Small intestine (tissue), 7 donors: Measurements from ENCODE around the gene TCP10L. TPM values are rescaled to one million over a fixed set of nuclear protein-coding genes. Genes with fewer than 3 reads are reported as not detected.
"Not testable (repeated sequence)": the region's sequence is repeated elsewhere in the genome, so short reads cannot be mapped to it uniquely, and the experiment has no call there.

ENCODE experiments used
- DNase-seq, 2 donors: peaks; one replicate each; pipeline versions ENCODE4 v3.0.0 to v3.0.0-alpha.2; 2013
- FAIRE-seq: peaks from 2 replicates; lab custom pipeline; 2012; peaks lifted over from hg19 to GRCh38; lab: Jason Lieb, UNC
- H3K27ac ChIP-seq, 3 donors: one replicate each; pipeline ENCODE4 v1.5.1; 2013; ENCODE audit warnings: low read length in 2 of 3, mild to moderate bottlenecking in 2 of 3, control low read depth in 1 of 3, inconsistent platforms in 1 of 3, low read depth in 1 of 3, moderate library complexity in 1 of 3
- H3K27me3 ChIP-seq, 3 donors: one replicate each; pipeline ENCODE4 v1.6.1; 2013; ENCODE audit warnings: low read length in 3 of 3, inconsistent platforms in 1 of 3; ENCODE audit not compliant: control insufficient read depth in 3 of 3, insufficient read depth in 3 of 3
- H3K36me3 ChIP-seq, 3 donors: one replicate each; pipeline ENCODE4 v1.6.1; 2013; ENCODE audit warnings: low read length in 3 of 3, inconsistent platforms in 1 of 3, low read depth in 1 of 3, mild to moderate bottlenecking in 1 of 3, moderate library complexity in 1 of 3; ENCODE audit not compliant: control insufficient read depth in 3 of 3, insufficient read depth in 2 of 3
- H3K4me1 ChIP-seq, 3 donors: one replicate each; pipeline ENCODE4 v1.6.1; 2013; ENCODE audit warnings: low read length in 2 of 3, inconsistent platforms in 1 of 3, low read depth in 1 of 3, mild to moderate bottlenecking in 1 of 3, moderate library complexity in 1 of 3; ENCODE audit not compliant: control insufficient read depth in 3 of 3, insufficient read depth in 2 of 3
- H3K4me3 ChIP-seq, 3 donors: one replicate each; pipeline ENCODE4 v1.5.1; 2013; ENCODE audit warnings: low read length in 3 of 3, control low read depth in 1 of 3, inconsistent platforms in 1 of 3, low read depth in 1 of 3, mild to moderate bottlenecking in 1 of 3, moderate library complexity in 1 of 3
- H3K9me3 ChIP-seq, 2 donors: one replicate each; pipeline ENCODE4 v1.6.1; 2013; ENCODE audit warnings: low read depth in 1 of 2, low read length in 1 of 2; ENCODE audit not compliant: control insufficient read depth in 2 of 2, insufficient read depth in 1 of 2
- WGBS, 3 donors: extraction: QIAGEN DNeasy Blood & Tissue Kit; methylation state at CpG; one replicate each; pipeline ENCODE4 v1.1.7; 2013; 5-methylcytosine and 5-hydroxymethylcytosine counted together
- polyA plus RNA-seq, 4 donors: library from polyadenylated mRNA; stranded (reverse) in 3 of 4; unstranded in 1 of 4; fragments of 200-250 nt in 3 of 4; fragments of 120-200 nt in 1 of 4; gene quantifications; one replicate each; pipeline versions ENCODE4 v1.2.1 to v1.2.3, GENCODE V29; 2013
- donor health status: healthy with polysubstance abuse.
- donor health status: control.
- donor health status: control.
- donor health status: Bipolar disorder and iron deficiency.
- donor health status: healthy.

TCP10L gene
- polyA plus RNA-seq, 4 donors, result 0.30 to 0.36 TPM; not detected in 2

DNA sequence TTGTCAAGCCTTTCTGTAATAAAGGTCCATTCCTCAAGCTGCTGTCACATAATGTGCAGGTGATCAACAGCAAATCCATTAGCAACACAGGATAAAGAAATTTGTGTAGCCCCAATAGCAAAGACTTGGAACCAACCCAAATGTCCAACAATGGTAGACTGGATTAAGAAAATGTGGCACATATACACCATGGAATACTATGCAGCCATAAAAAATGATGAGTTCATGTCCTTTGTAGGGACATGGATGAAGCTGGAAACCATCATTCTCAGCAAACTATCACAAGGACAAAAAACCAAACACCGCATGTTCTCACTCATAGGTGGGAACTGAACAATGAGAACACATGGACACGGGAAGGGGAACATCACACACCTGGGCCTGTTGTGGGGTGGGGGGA is 42.3 kb downstream of the TCP10L start:
- H3K4me3 ChIP-seq, H3K4me1 ChIP-seq, H3K27ac ChIP-seq, DNase-seq, H3K9me3 ChIP-seq, FAIRE-seq, H3K27me3 ChIP-seq, H3K36me3 ChIP-seq: not testable (repeated sequence)
- WGBS, 3 donors, result 98 to 100% (median 100%) methylated on average over 1 to 2 of the region's 2 CpGs

DNA sequence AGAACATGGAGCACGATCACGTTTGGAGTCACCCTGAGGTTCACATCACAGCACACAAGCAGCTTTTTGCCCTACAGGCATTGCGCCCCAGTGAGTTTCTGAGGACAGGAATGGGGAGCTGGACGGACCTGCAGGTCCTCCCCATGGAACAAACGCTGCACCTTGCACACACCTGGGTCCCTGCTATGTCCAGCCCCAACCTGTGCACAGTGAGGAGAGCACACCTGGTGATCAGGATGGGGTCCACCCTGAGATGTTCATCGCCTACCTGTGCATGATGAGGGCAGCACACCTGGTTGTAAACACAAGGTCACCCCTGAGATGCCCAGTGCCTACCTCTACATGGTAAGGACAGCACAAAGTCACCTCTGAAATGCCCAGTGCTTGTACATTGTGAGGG is 45.9 kb downstream of the TCP10L start:
- Histone ChIP-seq H3K9me3 (no peaks in the 10 kb centered on the region), H3K27me3 (no peaks in the 10 kb centered on the region), H3K27ac (no peak overlapping the region), H3K36me3 (no peaks in the 10 kb centered on the region), H3K4me3 (no peak overlapping the region), H3K4me1 (no peaks in the 10 kb centered on the region)
- no peak for DNase-seq
- no peak for FAIRE-seq
- 83 to 89% (median 86%) methylated on average over 6 of the region's 6 CpGs for WGBS, 3 donors

DNA sequence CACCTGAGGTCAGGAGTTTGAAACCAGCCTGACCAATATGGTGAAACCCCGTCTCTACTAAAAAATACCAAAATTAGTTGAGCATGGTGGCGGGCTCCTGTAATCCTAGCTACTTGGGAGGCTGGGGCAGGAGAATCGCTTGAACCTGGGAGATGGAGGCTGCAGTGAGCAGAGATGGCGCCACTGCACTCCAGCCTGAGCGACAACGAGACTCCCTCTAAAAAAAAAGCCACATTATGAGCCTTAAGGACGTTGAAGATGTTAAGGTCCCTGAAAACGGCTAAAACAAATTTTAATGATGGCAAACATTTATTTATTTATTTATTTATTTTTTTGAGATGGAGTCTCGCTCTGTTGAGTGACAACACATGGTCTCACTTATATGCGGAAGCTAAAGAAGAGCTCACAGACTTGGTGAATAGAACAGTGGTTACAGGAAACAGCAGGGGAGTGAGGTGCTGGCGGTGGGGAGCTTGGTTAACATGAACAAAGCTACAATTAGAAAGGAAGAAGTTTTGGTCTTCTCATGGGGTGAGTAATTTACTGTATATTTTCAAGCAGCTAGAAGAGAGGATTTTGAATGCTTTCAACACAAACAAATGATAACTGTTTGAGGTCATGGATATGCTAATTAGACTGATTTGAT is 47.1 kb downstream of the TCP10L start:
- Histone ChIP-seq H3K9me3 (no peaks in the 10 kb centered on the region), H3K36me3 (no peaks in the 10 kb centered on the region), H3K27ac (no peak overlapping the region), H3K4me3 (no peak overlapping the region), H3K4me1 (no peaks in the 10 kb centered on the region), H3K27me3 (no peaks in the 10 kb centered on the region)
- 73 to 86% (median 79%) methylated on average over 11 of the region's 11 CpGs for WGBS, 3 donors
- DNase-seq (peak in 1 of 2 donors; percentile 33), FAIRE-seq (no peak)

DNA sequence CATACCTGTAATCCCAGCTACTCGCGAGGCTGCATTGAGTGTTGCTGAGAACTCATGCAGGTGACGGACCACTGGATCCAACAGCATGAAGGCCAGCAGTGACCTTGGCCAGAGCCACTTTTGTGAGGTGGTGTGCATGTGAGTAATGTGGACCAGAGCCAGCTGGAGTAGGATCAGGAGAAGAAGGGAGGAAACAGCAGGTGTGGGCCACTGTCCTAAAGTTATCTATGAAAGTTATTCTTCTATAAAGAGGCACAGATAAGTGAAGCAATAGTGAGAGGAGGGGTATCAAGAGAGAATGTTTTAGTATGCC is 47.8 kb downstream of the TCP10L start:
- Histone ChIP-seq H3K27me3 (no peaks in the 10 kb centered on the region), H3K27ac (no peak overlapping the region), H3K4me3 (no peak overlapping the region), H3K9me3 (no peaks in the 10 kb centered on the region), H3K36me3 (no peaks in the 10 kb centered on the region), H3K4me1 (no peaks in the 10 kb centered on the region)
- no peak for FAIRE-seq
- DNase-seq, result no peak
- WGBS, 3 donors, result 75 to 94% (median 91%) methylated on average over 3 of the region's 3 CpGs

DNA sequence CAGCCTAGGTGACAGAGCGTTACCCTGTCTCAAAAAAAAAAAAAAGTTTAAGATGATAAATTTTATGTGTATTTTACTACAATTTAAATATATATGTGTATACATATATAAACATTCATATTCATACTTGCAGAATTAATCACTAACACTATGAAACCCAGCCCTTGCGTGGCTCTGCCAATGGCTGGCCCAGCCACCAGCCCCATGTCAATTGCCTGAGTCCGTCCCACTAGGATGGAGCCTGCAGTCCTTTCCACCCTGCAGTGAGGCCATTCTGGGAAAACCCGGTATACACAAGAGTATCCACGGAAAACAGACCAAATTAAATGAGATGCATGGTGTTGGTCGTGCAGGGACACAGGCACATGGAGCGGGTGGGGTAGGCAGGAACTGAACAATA is 49.7 kb downstream of the TCP10L start:
- no peaks in the 10 kb centered on the region for H3K4me1 ChIP-seq
- H3K27me3 ChIP-seq, result no peaks in the 10 kb centered on the region
- no peak overlapping the region for H3K27ac ChIP-seq
- no peak overlapping the region for H3K4me3 ChIP-seq
- no peaks in the 10 kb centered on the region for H3K9me3 ChIP-seq
- WGBS, 3 donors, result 93 to 96% (median 93%) methylated on average over 7 of the region's 7 CpGs
- H3K36me3 ChIP-seq, result no peaks in the 10 kb centered on the region
- no peak for DNase-seq
- FAIRE-seq, result no peak

DNA sequence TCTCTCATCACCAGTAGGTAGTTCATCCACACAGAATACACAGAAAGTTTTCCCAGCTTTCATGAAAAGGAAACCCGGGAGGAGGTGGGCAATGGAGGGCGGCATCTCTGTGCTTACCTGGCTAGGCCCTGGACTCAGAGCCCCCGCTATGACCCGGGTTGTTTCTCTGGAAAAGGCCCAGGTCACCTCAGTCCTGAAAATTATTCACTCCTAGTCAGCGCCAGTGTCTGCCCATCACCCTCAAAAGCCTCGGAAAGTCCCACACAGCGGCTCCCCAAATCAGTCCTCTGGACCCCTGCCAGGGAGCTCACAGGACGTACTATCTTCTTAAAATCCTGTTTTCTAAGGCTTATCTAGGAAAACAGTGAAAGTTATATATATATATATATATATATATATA is 51.2 kb downstream of the TCP10L start:
- no peak overlapping the region for H3K27ac ChIP-seq
- 87 to 95% (median 92%) methylated on average over 8 of the region's 8 CpGs for WGBS, 3 donors
- no peak overlapping the region for H3K4me3 ChIP-seq
- no peaks in the 10 kb centered on the region for H3K27me3 ChIP-seq
- H3K9me3 ChIP-seq, result no peaks in the 10 kb centered on the region
- H3K4me1 ChIP-seq, result no peaks in the 10 kb centered on the region
- DNase-seq (no peak), FAIRE-seq (no peak)
- no peaks in the 10 kb centered on the region for H3K36me3 ChIP-seq

DNA sequence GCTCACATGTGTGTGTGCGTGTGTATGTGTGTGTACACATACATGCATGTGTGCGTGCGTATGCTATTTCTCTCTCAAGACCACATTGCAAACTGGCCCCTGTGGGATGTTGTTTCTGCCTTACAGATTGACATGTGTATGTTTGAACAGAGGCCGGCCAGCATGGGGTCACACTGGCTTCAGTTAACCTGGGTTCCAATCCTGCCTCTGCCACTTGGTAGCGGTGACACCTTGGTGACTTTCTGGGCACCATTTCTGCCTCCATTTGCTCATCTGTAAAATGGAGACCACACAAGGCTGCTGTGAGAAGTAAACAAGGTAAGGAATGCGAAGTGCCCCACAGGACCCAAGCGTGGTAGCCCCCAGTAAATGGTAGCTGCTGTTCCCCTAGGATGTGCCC is 51.7 kb downstream of the TCP10L start:
- Histone ChIP-seq H3K27ac (no peak overlapping the region), H3K4me1 (no peaks in the 10 kb centered on the region), H3K27me3 (no peaks in the 10 kb centered on the region), H3K9me3 (no peaks in the 10 kb centered on the region), H3K4me3 (no peak overlapping the region), H3K36me3 (no peaks in the 10 kb centered on the region)
- FAIRE-seq, result no peak
- WGBS, 3 donors, result 95 to 98% (median 96%) methylated on average over 7 of the region's 7 CpGs
- DNase-seq, result no peak

DNA sequence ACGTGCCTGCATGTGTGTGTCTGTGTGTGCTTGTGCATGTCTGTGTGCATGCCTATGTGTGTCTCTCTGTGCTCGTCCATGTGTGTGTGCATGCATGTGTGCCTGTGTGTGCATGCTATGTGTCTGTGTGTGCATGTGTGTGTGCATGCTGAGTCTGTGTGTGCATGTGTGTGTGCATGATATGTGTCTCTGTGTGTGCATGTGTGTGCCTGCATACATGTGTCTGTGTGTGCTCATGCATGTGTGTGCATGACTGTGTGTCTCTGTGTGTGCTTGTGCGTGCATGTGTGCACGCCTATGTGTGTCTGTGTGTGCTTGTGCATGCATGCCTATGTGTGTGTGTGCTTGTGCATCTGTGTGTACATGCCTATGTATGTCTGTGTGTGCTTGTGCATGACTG is 52.3 kb downstream of the TCP10L start:
- H3K9me3 ChIP-seq, result no peaks in the 10 kb centered on the region
- H3K4me1 ChIP-seq, result no peaks in the 10 kb centered on the region
- no peak for DNase-seq
- no peak for FAIRE-seq
- H3K4me3 ChIP-seq, result no peak overlapping the region
- 77 to 80% (median 78%) methylated on average over 4 of the region's 4 CpGs for WGBS, 3 donors
- no peak overlapping the region for H3K27ac ChIP-seq
- no peaks in the 10 kb centered on the region for H3K27me3 ChIP-seq
- no peaks in the 10 kb centered on the region for H3K36me3 ChIP-seq

DNA sequence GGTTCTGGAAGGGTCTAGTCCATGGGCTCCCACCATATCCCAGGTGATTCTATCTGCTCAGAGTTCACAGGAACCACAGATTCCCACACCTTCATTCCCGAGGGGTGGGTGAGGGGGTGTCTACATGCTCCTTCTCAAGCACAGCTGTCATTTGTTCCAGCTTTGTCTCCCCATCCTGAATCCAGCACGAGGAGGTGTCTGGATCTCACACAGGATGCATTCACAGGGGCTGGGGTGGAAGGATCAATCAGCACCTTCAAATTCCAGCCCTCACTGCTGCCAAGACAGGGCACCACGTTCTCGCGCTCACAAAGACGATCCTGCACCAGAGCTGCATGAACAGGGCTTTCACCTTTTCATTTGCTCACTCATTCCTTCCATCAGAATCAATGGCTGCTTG is 52.7 kb downstream of the TCP10L start:
- no peak for DNase-seq
- FAIRE-seq, result no peak
- H3K4me1 ChIP-seq, result no peaks in the 10 kb centered on the region
- 68 to 78% (median 77%) methylated on average over 6 of the region's 6 CpGs for WGBS, 3 donors
- no peaks in the 10 kb centered on the region for H3K36me3 ChIP-seq
- no peaks in the 10 kb centered on the region for H3K9me3 ChIP-seq
- H3K27me3 ChIP-seq, result no peaks in the 10 kb centered on the region
- H3K4me3 ChIP-seq, result no peak overlapping the region
- H3K27ac ChIP-seq, result no peak overlapping the region
